ENCODE data around the gene P2RY14. TPM values are rescaled to one million over a fixed set of nuclear protein-coding genes. Genes with fewer than 3 reads are reported as not detected.

The P2RY14 gene
- total and polyA plus RNA-seq, 2 experiments from 2014 or later, result 0.95 TPM; not detected in 1

DNA sequence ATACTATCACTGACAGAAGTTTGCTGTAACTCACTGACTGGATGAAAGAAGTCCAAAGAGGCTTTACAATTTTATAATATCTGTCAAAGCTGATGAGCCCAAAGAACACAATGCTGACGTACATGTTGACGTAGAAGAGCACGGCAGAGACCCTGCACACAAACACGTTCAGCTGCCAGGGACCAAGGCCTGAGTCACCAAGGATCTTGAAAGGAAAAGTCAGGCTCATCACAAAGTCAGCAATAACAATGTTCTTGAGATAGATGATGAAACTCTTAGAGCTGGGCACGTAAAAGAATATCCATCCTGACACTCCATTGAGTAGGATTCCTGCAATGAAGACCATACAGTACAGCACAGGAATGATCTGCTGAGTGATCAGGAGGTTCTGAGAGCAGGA lies 64.5 kb downstream of the P2RY14 start (continued):
- TF ChIP-seq, protein P1, sequence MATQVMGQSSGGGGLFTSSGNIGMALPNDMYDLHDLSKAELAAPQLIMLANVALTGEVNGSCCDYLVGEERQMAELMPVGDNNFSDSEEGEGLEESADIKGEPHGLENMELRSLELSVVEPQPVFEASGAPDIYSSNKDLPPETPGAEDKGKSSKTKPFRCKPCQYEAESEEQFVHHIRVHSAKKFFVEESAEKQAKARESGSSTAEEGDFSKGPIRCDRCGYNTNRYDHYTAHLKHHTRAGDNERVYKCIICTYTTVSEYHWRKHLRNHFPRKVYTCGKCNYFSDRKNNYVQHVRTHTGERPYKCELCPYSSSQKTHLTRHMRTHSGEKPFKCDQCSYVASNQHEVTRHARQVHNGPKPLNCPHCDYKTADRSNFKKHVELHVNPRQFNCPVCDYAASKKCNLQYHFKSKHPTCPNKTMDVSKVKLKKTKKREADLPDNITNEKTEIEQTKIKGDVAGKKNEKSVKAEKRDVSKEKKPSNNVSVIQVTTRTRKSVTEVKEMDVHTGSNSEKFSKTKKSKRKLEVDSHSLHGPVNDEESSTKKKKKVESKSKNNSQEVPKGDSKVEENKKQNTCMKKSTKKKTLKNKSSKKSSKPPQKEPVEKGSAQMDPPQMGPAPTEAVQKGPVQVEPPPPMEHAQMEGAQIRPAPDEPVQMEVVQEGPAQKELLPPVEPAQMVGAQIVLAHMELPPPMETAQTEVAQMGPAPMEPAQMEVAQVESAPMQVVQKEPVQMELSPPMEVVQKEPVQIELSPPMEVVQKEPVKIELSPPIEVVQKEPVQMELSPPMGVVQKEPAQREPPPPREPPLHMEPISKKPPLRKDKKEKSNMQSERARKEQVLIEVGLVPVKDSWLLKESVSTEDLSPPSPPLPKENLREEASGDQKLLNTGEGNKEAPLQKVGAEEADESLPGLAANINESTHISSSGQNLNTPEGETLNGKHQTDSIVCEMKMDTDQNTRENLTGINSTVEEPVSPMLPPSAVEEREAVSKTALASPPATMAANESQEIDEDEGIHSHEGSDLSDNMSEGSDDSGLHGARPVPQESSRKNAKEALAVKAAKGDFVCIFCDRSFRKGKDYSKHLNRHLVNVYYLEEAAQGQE (IDR thresholded peaks at IDR 0.05; ENCODE audit: unreplicated experiment), result no peak
- TF ChIP-seq STAT1 (IDR thresholded peaks at IDR 0.05; ENCODE audit: unreplicated experiment) (no peak), ZNF331 (CRISPR knock-in tag; IDR thresholded peaks at IDR 0.05; ENCODE audit: low read depth) (no peak), ZNF114 (CRISPR knock-in tag; IDR thresholded peaks at IDR 0.05) (no peak), EZH2 (IDR thresholded peaks at IDR 0.05; ENCODE audit: low read depth, unreplicated experiment) (no peak)
- TF ChIP-seq, protein P2, sequence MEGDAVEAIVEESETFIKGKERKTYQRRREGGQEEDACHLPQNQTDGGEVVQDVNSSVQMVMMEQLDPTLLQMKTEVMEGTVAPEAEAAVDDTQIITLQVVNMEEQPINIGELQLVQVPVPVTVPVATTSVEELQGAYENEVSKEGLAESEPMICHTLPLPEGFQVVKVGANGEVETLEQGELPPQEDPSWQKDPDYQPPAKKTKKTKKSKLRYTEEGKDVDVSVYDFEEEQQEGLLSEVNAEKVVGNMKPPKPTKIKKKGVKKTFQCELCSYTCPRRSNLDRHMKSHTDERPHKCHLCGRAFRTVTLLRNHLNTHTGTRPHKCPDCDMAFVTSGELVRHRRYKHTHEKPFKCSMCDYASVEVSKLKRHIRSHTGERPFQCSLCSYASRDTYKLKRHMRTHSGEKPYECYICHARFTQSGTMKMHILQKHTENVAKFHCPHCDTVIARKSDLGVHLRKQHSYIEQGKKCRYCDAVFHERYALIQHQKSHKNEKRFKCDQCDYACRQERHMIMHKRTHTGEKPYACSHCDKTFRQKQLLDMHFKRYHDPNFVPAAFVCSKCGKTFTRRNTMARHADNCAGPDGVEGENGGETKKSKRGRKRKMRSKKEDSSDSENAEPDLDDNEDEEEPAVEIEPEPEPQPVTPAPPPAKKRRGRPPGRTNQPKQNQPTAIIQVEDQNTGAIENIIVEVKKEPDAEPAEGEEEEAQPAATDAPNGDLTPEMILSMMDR (conservative IDR thresholded peaks at IDR 0.05; ENCODE audit: low read depth in 2 of 2), result no peak

DNA sequence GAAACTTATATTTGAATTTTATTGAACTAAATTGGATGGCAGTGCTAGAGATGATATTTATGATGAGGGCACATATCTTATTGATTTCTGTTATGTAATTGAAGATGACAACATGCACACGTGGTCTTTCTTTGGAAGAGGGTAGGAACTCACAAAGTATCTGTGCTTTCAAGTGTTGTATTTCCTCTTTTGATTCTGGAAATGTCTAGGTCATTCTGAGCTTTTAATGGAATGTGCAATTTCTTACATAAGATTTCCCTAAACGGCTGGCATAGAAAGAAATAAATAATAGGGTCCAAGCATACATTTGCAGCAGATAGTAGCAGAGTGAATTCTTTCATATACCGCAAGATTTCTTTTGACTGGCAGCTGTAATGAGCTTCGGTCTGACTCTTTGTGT lies 65.2 kb downstream of the P2RY14 start:
- peaks cover 19% of the 10 kb centered on the region for H3K4me1 ChIP-seq (ENCODE audit: insufficient read depth)
- no peak overlapping the region for H2AFZ ChIP-seq
- no peaks in the 10 kb centered on the region for H3K27me3 ChIP-seq (ENCODE audit: insufficient read depth)
- Mint-ChIP-seq H3K27me3 (ENCODE audit: insufficient read depth, low read depth, poor library complexity) (no peaks in the 10 kb centered on the region), H3K9me3 (no peaks in the 10 kb centered on the region), H3K4me1 (peaks cover 27% of the 10 kb centered on the region), H3K4me3 (no peak overlapping the region), H3K36me3 (ENCODE audit: low read depth) (no peaks in the 10 kb centered on the region), H3K27ac (no peak overlapping the region)
- no peaks in the 10 kb centered on the region for H4K20me1 ChIP-seq (replicated peaks; ENCODE audit: insufficient read depth)
- H3F3A ChIP-seq (replicated peaks; ENCODE audit: low read depth), result no peaks in the 10 kb centered on the region
- DNase-seq (ENCODE audit: low spot score) (no peak), ATAC-seq (no peak)
- no peaks in the 10 kb centered on the region for H3K9me2 ChIP-seq (ENCODE audit: insufficient read depth)
- no peak overlapping the region for H3K27ac ChIP-seq (ENCODE audit: low read depth)
- H3K4me3 ChIP-seq, result no peak overlapping the region
- H3K4me2 ChIP-seq, result no peak overlapping the region
- no peaks in the 10 kb centered on the region for H3K79me2 ChIP-seq (replicated peaks; ENCODE audit: insufficient read depth)
- no peaks in the 10 kb centered on the region for H3K36me3 ChIP-seq (ENCODE audit: insufficient read depth)
- TF ChIP-seq JUNB (IDR thresholded peaks at IDR 0.05; ENCODE audit: unreplicated experiment) (no peak), NANOG (IDR thresholded peaks at IDR 0.05; ENCODE audit: borderline replicate concordance) (no peak), CREB1 (CRISPR knock-in tag; IDR thresholded peaks at IDR 0.05; ENCODE audit: low read depth) (no peak)
- TF ChIP-seq, protein P3, sequence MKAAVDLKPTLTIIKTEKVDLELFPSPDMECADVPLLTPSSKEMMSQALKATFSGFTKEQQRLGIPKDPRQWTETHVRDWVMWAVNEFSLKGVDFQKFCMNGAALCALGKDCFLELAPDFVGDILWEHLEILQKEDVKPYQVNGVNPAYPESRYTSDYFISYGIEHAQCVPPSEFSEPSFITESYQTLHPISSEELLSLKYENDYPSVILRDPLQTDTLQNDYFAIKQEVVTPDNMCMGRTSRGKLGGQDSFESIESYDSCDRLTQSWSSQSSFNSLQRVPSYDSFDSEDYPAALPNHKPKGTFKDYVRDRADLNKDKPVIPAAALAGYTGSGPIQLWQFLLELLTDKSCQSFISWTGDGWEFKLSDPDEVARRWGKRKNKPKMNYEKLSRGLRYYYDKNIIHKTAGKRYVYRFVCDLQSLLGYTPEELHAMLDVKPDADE (IDR thresholded peaks at IDR 0.05), result no peak
- TF ChIP-seq, protein P4, sequence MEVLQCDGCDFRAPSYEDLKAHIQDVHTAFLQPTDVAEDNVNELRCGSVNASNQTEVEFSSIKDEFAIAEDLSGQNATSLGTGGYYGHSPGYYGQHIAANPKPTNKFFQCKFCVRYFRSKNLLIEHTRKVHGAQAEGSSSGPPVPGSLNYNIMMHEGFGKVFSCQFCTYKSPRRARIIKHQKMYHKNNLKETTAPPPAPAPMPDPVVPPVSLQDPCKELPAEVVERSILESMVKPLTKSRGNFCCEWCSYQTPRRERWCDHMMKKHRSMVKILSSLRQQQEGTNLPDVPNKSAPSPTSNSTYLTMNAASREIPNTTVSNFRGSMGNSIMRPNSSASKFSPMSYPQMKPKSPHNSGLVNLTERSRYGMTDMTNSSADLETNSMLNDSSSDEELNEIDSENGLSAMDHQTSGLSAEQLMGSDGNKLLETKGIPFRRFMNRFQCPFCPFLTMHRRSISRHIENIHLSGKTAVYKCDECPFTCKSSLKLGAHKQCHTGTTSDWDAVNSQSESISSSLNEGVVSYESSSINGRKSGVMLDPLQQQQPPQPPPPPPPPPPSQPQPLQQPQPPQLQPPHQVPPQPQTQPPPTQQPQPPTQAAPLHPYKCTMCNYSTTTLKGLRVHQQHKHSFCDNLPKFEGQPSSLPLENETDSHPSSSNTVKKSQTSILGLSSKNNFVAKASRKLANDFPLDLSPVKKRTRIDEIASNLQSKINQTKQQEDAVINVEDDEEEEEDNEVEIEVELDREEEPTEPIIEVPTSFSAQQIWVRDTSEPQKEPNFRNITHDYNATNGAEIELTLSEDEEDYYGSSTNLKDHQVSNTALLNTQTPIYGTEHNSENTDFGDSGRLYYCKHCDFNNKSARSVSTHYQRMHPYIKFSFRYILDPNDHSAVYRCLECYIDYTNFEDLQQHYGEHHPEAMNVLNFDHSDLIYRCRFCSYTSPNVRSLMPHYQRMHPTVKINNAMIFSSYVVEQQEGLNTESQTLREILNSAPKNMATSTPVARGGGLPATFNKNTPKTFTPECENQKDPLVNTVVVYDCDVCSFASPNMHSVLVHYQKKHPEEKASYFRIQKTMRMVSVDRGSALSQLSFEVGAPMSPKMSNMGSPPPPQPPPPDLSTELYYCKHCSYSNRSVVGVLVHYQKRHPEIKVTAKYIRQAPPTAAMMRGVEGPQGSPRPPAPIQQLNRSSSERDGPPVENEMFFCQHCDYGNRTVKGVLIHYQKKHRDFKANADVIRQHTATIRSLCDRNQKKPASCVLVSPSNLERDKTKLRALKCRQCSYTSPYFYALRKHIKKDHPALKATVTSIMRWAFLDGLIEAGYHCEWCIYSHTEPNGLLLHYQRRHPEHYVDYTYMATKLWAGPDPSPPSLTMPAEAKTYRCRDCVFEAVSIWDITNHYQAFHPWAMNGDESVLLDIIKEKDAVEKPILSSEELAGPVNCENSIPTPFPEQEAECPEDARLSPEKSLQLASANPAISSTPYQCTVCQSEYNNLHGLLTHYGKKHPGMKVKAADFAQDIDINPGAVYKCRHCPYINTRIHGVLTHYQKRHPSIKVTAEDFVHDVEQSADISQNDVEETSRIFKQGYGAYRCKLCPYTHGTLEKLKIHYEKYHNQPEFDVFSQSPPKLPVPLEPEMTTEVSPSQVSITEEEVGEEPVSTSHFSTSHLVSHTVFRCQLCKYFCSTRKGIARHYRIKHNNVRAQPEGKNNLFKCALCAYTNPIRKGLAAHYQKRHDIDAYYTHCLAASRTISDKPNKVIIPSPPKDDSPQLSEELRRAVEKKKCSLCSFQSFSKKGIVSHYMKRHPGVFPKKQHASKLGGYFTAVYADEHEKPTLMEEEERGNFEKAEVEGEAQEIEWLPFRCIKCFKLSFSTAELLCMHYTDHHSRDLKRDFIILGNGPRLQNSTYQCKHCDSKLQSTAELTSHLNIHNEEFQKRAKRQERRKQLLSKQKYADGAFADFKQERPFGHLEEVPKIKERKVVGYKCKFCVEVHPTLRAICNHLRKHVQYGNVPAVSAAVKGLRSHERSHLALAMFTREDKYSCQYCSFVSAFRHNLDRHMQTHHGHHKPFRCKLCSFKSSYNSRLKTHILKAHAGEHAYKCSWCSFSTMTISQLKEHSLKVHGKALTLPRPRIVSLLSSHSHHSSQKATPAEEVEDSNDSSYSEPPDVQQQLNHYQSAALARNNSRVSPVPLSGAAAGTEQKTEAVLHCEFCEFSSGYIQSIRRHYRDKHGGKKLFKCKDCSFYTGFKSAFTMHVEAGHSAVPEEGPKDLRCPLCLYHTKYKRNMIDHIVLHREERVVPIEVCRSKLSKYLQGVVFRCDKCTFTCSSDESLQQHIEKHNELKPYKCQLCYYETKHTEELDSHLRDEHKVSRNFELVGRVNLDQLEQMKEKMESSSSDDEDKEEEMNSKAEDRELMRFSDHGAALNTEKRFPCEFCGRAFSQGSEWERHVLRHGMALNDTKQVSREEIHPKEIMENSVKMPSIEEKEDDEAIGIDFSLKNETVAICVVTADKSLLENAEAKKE (CRISPR knock-in tag; IDR thresholded peaks at IDR 0.05), result no peak
- TF ChIP-seq, protein P2 (conservative IDR thresholded peaks at IDR 0.05; ENCODE audit: low read depth in 2 of 2), result no peak
